ENCODE results near the gene LRFN2.

DNA sequence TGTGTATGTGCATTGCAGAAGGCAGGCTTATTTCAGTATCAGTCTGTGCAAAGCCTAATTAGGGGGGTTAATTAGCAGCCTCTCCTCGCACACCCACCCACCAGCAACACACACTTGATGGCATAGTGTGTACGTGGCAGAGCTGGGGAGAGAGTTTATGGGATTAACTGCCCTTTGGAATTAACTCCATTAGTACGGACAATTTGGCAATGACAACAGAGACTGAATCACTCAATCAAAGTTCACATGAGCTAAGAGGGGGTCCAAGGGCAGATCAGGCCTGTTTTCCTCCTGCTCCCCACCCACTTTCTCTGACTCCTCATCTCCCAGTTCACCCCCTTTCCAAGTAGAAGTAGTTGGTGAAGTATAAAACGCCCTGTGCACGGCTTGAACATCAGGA lies 69.5 kb downstream of the LRFN2 start:
- no peak for TF ChIP-seq CTCF (IDR thresholded peaks at IDR 0.05; ENCODE audit: poor library complexity)
- TF ChIP-seq EZH2phosphoT487 (IDR thresholded peaks at IDR 0.05; ENCODE audit: low read depth, severe bottlenecking, unreplicated experiment) = no peak

Measured in hepatocyte (in vitro differentiated cells).